Skin of body (tissue), 3 donors: ENCODE data around the gene RABL2A. TPM values are rescaled to one million over a fixed set of nuclear protein-coding genes. Genes with fewer than 3 reads are reported as not detected.
"Not testable (repeated sequence)": the region's sequence is repeated elsewhere in the genome, so short reads cannot be mapped to it uniquely, and the experiment has no call there.

Experiments
- DNase-seq: peaks from one replicate; lab custom pipeline; 2025; lab: John Stamatoyannopoulos, UW
- small RNA-seq: library from RNA; depleted of rRNA; stranded (forward); fragments of <200 nt; gene quantifications from one replicate; pipeline ENCODE3, GENCODE V24; 2014; ENCODE audit warnings: low replicate concordance
- total RNA-seq: library from RNA; depleted of rRNA; stranded (reverse); fragments of >200 nt; gene quantifications from one replicate; pipeline ENCODE4 v1.2.3, GENCODE V29; 2014

Gene RABL2A
- total RNA-seq, 1 donor from 2014 or later, result 9.0 TPM

GRCh38 chr2:113679457-113679856 lies 52.4 kb downstream of the RABL2A start:
- no peak for DNase-seq

GRCh38 chr2:113685471-113685870 lies 58.4 kb downstream of the RABL2A start:
- no peak for DNase-seq

GRCh38 chr2:113686537-113686936 lies 59.5 kb downstream of the RABL2A start:
- DNase-seq, result no peak

- not testable (repeated sequence) for DNase-seq
Observed at GRCh38 chr2:113690871-113691270, 63.8 kb downstream of the RABL2A start.

Small RNA genes lying within 50 kb of the gene (small RNA-seq; reads per million reads assigned to genes)
- gene MIR1302-3 (not detected), gene RNU6-744P (not detected)

Other genes with a start within 250 kb of the RABL2A start
- 33.0 TPM for gene ZNG1B, start 189.6 kb upstream of the RABL2A start, total RNA-seq
- gene FOXD4L1, start 128.6 kb upstream of the RABL2A start, total RNA-seq, result not detected
- gene SLC35F5, start 129.4 kb downstream of the RABL2A start, total RNA-seq, result 136 TPM